B cell (primary cell): Measurements from ENCODE around the gene TECPR2.

Experiments used
- CTCF ChIP-seq: fragments of 200-600 bp; IDR thresholded peaks from one replicate; pipeline ENCODE4 v1.8.0; 2022; ENCODE audit warnings: antibody characterized with exemption, mild to moderate bottlenecking
- EZH2 ChIP-seq: IDR thresholded peaks from 2 replicates; pipeline ENCODE4 v1.6.1; 2012; ENCODE audit warnings: borderline replicate concordance, low read depth, mild to moderate bottlenecking, moderate library complexity, low read length; ENCODE audit not compliant: insufficient read depth, poor library complexity, severe bottlenecking

GRCh38 chr14:102352213-102352612 lies 10.5 kb upstream of the TECPR2 start:
- TF ChIP-seq CTCF = no peak
- TF ChIP-seq EZH2 = no peak
